NCI-H2107 (cell line): ENCODE data around the gene BMP7.
"Not testable (repeated sequence)": the region's sequence is repeated elsewhere in the genome, so short reads cannot be mapped to it uniquely, and the experiment has no call there.

Source experiments
- DNase-seq: peaks from one replicate; lab custom pipeline; 2025; lab: John Stamatoyannopoulos, UW

BMP7 gene

GRCh38 chr20:57265336-57265996, 975 bp downstream of the BMP7 start:
- no peak for DNase-seq

DNA sequence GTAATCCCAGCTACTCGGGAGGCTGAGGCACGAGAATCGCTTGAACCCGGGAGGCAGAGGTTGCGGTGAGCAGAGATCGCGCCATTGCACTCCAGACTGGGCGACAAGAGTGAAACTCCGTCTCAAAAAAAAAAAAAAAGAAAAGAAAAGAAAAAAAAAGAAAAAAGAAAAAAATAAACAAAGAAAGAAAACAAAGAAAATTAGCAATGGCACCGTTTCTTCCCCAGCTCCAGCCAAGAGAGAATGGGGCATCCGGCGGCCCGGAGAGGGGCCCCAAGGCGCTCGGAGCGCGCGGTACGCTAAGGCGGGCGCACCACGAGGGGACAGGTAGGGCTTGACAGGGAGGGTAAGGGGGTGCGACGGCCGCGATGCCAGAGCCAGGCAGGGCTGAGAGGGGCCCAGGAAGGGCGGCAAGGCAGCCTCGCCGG, 1.5 kb downstream of the BMP7 start:
- DNase-seq, result not testable (repeated sequence)

DNA sequence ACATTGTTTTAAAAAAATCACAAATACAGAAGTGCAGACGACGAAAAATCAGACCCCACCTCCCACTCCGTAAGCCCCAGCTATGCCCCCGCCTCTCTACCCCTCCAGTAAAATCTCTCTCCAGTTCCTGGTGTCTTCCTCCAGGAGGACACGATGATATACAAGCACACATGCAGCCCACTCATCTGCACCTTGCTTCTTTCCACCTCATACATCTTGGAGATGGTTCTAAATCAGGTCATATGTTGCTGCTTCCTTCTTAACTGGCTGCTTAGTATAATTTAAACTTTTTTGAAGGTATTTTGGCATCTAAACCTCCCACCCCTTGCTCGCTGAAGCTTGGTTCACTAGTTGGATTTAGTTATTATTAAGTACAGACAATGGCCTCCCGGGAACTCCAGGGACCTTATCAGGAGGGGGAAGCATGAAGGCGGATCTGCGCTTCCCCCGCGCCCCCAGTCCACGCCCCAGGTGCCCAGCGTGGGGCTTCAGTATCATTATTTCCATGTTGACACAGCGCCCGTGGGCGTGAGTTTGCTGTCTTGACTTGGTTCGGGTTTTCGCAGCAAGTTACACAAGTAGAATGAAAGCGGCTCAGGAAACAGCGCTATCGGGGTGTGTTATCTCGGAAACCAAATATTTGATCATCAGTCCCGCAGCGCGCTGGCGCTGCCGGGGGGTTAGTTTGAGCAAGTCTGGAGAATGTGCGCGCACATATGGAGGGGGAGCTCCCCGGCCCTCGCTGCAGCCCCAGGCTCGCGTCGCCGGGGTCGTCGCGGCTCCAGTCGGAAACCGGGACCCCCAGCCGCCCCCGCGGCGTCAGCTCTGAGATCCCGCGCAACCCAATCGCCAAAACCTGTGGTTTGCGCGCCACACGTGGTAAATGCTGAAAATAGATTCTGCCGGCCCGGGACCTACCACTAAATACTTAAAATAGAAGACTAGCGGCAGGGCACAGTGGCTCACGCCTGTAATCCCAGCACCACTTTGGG, 2.3 kb downstream of the BMP7 start:
- no peak for DNase-seq

GRCh38 chr20:57262784-57263609, 3.4 kb downstream of the BMP7 start:
- no peak for DNase-seq

DNA sequence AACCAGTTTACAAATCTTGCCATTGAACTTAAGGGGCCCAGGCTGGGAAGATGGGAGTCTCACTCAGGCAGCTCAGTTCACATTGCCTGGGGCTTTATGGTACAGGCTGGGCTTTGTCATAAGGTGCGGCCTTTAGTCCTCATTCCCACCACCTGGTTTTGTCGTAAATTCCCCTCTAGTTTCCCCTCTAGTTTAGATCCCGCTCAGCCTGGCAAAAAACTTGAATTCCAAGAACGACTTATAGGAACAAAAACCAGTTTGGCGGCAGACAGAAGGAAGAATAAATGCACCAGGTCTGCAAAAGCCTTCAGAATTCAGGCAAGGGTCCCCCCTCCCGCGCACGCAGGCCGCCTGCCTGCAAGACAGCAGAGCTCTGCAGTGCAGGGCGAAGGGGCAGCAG, 4.1 kb downstream of the BMP7 start:
- DNase-seq, result no peak

DNA sequence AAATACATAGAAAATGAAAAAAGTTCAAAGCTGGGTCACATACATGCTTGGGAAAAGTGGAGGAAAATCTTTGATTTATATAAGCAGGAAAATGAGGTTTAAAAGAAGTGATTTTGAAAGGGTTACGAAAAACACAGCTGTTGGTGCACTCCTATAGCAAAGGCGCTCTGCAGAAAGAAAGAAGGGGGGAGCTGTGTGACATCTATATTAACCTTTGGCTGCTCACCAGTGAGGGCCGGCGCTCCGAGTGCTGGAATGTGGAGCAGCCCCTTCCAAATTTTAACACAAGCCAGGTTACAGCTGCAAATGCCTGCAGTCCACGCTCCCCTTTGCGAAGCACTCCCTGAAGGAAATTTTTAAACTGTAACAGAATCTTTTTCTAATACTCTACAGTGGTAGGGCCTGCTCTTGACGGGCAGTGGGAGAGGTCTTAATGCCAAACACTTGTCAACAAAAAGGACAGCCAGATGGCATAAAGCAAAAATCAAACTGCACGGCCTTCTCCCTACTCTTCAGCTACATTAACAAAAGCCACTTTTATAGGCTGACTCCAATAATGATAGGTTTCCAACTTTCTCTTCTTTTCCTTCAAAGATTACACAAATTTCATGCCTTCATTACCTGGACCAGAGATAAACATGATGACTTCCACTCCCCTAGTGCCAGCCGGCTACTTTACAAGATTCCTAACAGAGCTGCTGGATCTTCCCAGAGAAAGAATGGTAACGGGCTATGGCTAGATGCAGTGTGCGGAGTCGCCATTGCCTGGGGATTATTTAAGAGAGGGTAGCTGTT, 4.8 kb downstream of the BMP7 start:
- DNase-seq, result no peak

DNA sequence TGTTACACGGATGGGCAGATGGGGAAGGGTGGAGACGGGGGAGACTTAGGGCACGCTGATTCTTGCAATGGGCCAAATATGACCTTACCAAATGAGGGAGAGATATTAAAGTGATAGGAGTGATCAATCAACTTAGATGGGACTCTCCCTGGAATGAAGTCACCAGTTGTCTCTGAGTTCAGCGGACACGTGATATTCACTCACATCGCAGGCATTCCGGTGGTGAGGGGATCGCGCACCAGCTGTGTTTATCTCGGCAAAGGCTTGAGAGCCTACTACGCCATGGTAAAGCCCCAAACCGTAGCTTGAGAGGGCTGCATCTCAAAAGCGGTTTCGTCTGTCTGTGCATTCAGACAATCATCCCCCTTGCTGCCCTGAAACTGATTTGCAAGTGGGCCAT, 5.5 kb downstream of the BMP7 start:
- no peak for DNase-seq

DNA sequence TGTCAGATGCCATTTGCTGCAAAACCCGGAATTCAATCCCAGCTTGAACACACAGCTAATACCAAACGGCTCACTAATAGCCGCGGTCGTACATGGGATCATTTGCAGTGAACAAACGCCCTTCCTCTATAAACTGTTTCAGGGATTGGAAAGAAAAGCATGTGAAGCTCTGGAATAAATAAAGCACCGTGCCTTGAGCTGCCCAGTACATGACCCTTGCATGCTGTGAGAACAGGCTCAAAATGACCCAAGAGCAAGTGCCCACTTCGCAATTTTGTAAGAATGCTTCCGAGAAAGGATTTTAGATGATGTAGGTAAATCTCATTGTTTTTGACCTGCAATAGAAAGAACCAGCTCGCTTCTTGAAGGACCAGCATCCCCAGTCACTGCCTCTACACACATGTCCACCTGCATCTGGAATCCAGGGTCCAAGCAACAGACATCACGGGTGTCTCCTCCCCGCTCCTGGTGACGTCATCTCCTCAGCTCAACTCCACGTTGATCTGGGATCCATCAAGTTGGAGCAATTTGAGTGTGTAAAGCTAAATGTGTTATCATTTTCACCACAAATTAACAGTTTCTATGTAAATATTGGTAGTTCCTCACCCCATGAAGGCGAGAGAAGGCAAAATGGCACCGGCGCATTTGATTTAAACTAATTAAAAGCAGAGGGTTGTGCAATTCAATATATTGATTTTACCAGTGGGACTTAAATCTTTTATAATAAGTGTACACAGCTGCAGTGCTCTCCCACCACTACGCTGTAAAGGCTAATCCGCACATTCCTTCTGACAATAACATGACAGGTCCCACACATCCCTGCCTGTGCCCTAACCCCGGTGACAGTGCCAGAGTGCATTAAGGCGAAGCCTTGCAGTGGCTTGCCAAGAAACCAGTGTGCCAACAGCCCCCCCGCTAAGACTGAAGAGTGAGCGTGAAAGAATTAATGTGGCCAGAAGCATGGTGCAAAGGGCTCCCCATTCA, 6.2 kb downstream of the BMP7 start:
- no peak for DNase-seq

DNA sequence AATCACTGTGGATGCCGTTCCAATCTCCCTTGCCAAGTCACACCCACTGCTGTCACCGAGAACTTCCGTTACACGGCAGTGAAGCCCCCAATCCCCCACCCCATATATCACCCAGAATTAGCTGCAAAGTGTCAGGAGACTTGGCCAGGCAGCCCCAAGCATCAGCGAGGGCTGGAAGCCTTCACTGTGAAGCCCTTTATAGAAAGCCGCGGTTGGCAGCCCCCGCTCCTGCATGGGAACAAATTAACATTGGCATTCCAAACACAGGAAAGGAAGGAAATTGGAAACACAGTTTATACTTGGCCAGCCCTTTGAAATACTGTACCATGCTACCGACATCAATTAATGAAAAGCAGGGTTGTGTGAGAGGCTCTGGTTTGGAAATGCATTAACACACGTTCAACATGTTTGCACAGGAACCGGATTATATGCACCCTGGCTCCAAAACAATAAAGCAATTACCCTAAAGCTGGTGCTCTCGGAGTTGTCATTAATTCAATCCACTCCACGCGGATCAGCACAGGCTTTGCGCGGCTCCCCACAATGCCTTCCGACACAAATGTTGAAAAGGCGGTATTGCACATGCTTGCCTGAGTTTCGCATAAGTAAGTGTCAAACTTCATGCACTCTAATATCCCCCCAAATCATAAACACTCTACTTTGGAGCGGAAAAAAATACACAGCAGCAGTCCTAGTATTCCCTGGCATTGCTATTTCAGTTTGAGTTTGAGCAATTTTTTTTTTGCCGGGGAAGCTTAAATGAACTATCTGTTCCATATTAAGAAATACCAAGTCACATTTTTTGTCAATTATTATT, 7.1 kb downstream of the BMP7 start:
- DNase-seq, result no peak

DNA sequence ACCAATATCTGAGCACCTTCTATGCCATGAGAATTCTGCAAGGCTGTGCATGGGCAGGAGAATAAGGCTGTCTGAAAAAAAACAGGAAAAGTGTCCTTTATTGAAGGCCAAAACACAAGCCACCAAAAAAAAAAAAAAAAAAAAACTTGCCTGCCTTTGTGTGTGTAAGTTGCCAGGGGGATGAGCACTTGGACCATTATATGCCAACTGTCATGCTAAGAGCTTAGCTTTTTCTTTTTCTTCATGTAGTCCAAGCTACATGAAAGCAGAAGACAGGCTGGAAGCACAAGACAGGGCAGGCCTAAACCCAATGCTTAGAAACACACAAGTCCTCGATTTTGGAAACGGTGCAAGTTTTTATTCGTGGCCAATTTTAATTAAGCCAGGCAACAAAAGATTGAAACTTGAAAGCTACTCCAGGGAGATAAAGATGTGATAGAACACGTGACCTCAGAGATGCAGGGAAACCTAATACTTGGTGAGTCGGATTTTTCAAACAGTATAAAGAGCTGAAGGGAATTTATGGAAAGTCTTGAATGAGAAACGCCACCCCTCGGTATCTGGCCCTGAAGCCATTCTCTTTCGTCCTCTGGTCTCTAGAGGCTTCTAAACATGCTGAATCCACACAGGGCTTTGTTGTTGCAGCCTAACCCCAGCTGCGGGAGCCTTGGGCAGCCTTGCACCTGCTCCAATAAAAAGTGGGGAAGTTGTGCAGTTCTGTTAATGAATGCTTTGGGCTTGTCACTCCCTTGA, 8.6 kb downstream of the BMP7 start:
- no peak for DNase-seq

GRCh38 chr20:57256908-57257307, 9.5 kb downstream of the BMP7 start:
- no peak for DNase-seq

GRCh38 chr20:57256205-57256604, 10.2 kb downstream of the BMP7 start:
- no peak for DNase-seq

DNA sequence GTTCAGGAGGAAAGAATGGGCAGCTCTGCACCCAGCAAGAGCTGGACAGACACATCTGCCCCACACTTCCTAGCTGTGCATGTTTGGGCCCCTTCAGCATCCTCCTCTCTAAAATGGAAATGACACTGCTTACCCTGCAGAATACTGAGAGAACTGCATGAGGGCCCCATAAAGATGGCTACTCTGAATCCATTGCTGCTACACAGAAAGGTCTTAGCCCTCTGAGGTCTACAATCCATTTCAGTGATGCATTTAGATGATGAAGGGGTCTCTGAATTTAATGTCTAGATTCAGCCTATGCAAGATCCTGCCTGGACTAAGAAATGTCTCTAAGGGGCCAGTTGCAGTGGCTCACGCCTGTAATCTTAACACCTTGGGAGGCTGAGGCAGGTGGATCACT, 11.3 kb downstream of the BMP7 start:
- no peak for DNase-seq

- no peak for DNase-seq
Measured at GRCh38 chr20:57252559-57253162, 13.8 kb downstream of the BMP7 start.

- no peak for DNase-seq
Measured at GRCh38 chr20:57251949-57252348, 14.5 kb downstream of the BMP7 start.

- DNase-seq, result no peak
Measured at GRCh38 chr20:57251344-57251743, 15.1 kb downstream of the BMP7 start.

- no peak for DNase-seq
Measured at GRCh38 chr20:57250607-57251343, 15.7 kb downstream of the BMP7 start.

DNA sequence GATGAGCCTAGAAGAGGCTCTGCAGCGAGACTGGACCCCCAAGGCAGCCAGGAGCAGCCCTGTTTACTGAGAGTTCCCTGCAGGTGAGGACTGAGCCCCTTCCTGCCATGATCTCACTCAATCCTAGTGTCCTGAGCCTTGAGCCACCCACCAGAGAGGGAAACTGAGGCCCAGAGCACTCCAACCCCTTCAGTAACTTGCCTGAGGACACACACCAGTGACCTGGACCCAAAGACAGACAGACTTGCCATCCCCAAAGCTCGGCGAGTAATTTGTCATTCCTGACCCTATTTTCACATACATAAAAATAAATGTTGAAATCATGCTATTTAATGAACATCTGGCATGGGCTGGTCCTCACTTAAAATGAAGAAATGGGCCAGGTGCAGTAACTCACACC, 16.7 kb downstream of the BMP7 start:
- no peak for DNase-seq
